SU-DHL-6 (cell line): ENCODE results near the gene ELAVL1.

Source experiments
- EZH2phosphoT487 ChIP-seq: fragments of 200-600 bp; sonication (generic), shearing (Covaris generic); conservative IDR thresholded peaks from 2 replicates; pipeline ENCODE4 v1.6.1; 2018; ENCODE audit warnings: mild to moderate bottlenecking, antibody characterized with exemption, low read length, moderate library complexity, mixed read lengths
- TF ChIP-seq, protein P1 (sequence below): fragments of 200-600 bp; sonication (generic); IDR thresholded peaks from one replicate; pipeline ENCODE4 v1.5.1; 2017; ENCODE audit warnings: antibody characterized with exemption, mild to moderate bottlenecking, low read length, moderate library complexity; ENCODE audit not compliant: insufficient read depth, poor library complexity, severe bottlenecking

DNA sequence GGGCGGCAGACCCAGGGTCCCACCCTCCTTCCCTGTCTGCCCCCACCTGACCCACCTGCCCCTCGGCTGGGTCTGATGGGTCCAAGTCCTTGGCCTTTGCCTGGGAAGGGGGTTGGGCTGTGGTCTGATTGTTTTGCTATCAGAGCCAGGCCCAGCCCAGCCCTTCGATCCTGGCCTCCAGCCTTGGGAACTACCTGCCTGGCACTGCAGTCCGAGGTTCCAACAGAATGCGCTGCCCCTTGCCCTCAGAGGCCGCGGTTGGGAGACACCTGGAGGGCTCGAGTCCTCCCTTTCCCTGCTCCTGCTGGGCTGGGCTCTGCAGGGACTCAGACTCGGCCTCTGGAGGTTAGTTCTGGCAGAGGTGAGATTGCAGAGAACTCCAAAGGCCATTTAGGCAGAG is 48.7 kb upstream of the ELAVL1 start:
- TF ChIP-seq, protein P1, sequence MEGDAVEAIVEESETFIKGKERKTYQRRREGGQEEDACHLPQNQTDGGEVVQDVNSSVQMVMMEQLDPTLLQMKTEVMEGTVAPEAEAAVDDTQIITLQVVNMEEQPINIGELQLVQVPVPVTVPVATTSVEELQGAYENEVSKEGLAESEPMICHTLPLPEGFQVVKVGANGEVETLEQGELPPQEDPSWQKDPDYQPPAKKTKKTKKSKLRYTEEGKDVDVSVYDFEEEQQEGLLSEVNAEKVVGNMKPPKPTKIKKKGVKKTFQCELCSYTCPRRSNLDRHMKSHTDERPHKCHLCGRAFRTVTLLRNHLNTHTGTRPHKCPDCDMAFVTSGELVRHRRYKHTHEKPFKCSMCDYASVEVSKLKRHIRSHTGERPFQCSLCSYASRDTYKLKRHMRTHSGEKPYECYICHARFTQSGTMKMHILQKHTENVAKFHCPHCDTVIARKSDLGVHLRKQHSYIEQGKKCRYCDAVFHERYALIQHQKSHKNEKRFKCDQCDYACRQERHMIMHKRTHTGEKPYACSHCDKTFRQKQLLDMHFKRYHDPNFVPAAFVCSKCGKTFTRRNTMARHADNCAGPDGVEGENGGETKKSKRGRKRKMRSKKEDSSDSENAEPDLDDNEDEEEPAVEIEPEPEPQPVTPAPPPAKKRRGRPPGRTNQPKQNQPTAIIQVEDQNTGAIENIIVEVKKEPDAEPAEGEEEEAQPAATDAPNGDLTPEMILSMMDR, result no peak
- TF ChIP-seq EZH2phosphoT487, result no peak
